H4 (cell line): ENCODE data around the gene TEKT3. TPM values are rescaled to one million over a fixed set of nuclear protein-coding genes. Genes with fewer than 3 reads are reported as not detected.

Experiments
- DNase-seq: peaks from one replicate; pipeline ENCODE4 v3.0.0-alpha.2; 2015; ENCODE audit warnings: low spot score
- total RNA-seq: library from RNA; depleted of rRNA; stranded (reverse); fragments of >200 nt; shearing (Covaris generic); gene quantifications from 2 replicates; pipeline ENCODE4 v1.2.3, GENCODE V29; 2014

TEKT3 gene
- total RNA-seq, 1 experiment from 2014 or later = not detected

- DNase-seq = no peak
These were observed 47.8 kb downstream of the TEKT3 start for GRCh38 chr17:15293558-15293957.

GRCh38 chr17:15291674-15292361 lies 49.6 kb downstream of the TEKT3 start:
- peak; percentile 79 for DNase-seq

GRCh38 chr17:15290605-15291004 lies 50.8 kb downstream of the TEKT3 start:
- DNase-seq = no peak

GRCh38 chr17:15289285-15290183 lies 51.9 kb downstream of the TEKT3 start:
- DNase-seq = peak; percentile 97

GRCh38 chr17:15288859-15289258 lies 52.5 kb downstream of the TEKT3 start:
- DNase-seq = no peak

GRCh38 chr17:15287538-15288267 lies 53.7 kb downstream of the TEKT3 start:
- no peak for DNase-seq

GRCh38 chr17:15285466-15285865 lies 55.9 kb downstream of the TEKT3 start:
- no peak for DNase-seq

- no peak for DNase-seq
These were observed 56.9 kb downstream of the TEKT3 start for GRCh38 chr17:15284537-15284936.

- no peak for DNase-seq
These were observed 57.3 kb downstream of the TEKT3 start for GRCh38 chr17:15284107-15284506.

- no peak for DNase-seq
These were observed 59.5 kb downstream of the TEKT3 start for GRCh38 chr17:15281909-15282308.

- DNase-seq = peak; percentile 58
These were observed 62.4 kb downstream of the TEKT3 start for GRCh38 chr17:15278924-15279477.

- no peak for DNase-seq
These were observed 63.0 kb downstream of the TEKT3 start for GRCh38 chr17:15278380-15278779.

- DNase-seq = no peak
These were observed 67.4 kb downstream of the TEKT3 start for GRCh38 chr17:15274017-15274416.

- peak; percentile 62 for DNase-seq
These were observed 68.1 kb downstream of the TEKT3 start for GRCh38 chr17:15273141-15273793.

GRCh38 chr17:15271741-15272140 lies 69.7 kb downstream of the TEKT3 start:
- no peak for DNase-seq

- DNase-seq = no peak
These were observed 70.6 kb downstream of the TEKT3 start for GRCh38 chr17:15270628-15271381.

- DNase-seq = no peak
These were observed 71.7 kb downstream of the TEKT3 start for GRCh38 chr17:15269780-15270089.

- DNase-seq = no peak
These were observed 72.2 kb downstream of the TEKT3 start for GRCh38 chr17:15269087-15269779.

GRCh38 chr17:15268461-15268860 lies 72.9 kb downstream of the TEKT3 start:
- DNase-seq = no peak

GRCh38 chr17:15267996-15268395 lies 73.4 kb downstream of the TEKT3 start:
- no peak for DNase-seq
